Measurements from ENCODE around the gene ABCD3.

- no peak for TF ChIP-seq CTCF (IDR thresholded peaks at IDR 0.05)
- no peak for TF ChIP-seq POLR2A (IDR thresholded peaks at IDR 0.05)
- TF ChIP-seq POLR2AphosphoS5 (IDR thresholded peaks at IDR 0.05): no peak
These were observed 21.7 kb upstream of the ABCD3 start for GRCh38 chr1:94396356-94397010.
